ENCODE results near the gene KIAA2012.

Gene KIAA2012

DNA sequence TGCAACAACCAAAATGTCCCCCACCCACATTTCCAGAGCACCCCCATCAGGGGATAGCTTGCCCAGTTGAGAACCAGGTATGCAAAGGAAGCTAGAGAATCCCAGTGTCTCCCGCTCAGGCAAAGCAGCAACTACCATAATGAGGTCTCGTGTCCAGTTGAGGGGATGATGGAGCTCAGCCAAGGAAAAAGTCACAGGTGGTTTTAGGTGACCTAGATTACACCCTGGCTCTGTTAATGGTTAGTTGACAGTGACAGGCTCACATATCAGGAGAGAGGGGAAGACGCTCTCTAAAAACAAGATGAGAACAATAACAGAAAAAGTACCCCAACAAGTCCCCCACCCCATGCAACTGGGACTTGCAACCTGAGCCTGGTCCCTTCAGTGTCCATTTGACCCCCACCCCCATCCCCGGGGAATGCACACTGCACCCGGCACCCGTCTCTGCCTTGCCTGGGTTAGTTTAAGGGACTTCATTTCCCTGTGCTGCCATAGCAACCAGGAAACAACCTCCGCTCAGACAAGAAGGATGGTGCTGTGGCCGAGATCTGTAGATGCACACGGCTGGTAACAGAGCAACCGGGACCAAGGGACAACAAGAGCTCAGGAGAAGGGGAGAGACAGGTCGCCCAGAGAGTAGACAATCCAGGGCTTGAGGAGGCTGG, at the start of gene KIAA2012:
KIAA2012 (plus strand) TSS at position 519 of the 665 bp plus-strand sequence. CDS start 373 bp downstream, outside the sequence.
- peak; percentile 50 for DNase-seq (ENCODE audit: low spot score)

DNA sequence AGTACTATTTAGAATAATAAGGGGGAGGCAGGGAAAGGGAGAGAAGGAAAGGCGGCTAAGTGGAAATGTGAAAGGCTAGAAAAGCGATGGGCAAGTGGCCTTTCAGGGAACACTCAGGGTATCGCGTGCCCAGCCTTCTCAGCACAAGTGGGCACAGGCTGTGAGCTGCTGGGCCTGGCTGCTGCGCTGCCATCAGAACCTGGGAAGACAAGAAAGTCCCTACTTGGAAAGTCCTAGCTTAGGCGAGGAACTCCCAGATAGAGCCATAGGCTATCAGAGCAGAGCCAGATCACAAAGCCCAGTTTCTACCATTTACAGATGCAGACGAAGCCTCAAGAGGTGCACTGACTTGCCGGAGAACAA, 49.2 kb upstream of the KIAA2012 start:
- no peak for DNase-seq (ENCODE audit: low spot score)

DNA sequence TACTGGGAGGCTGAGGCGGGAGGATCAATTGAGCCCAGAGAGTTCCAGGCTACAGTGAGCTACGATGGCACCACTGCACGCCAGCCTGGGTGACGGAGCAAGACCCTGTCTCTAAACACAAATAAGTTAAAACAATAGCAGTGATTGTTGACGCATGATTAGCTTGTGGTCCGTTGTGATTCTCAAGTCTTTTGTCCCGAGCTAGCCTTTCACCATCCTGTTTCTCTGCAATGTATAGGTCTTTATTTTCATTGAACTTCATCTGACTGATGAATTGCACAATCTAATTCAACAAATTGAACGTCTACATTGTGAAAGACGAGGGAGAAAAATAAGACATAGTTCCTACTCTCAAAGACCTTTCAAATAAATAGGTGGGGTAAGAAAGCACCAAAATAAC, 48.2 kb upstream of the KIAA2012 start:
- no peak for DNase-seq (ENCODE audit: low spot score)

DNA sequence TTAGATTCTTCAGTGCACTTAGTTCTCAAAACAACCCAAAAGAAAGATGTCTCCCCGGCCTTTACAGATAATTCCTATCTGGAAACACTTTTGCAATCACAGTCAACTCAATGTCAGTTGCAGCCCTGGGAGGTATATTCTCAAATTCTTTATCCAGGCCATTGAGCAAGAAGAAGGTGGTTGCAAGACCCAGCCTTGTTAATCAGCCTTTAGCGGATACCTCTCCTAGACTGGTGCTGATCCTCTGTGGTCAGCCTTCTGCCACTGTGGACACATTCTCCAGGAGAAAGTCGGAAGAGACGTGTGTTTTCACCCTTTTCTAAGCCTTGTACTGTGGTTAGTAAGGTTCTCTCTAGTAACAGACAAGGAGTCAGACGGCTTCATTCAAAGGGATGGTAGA, 47.2 kb upstream of the KIAA2012 start:
- no peak for DNase-seq (ENCODE audit: low spot score)

- DNase-seq (ENCODE audit: low spot score): no peak
Measured at GRCh38 chr2:202026507-202026906, 46.5 kb upstream of the KIAA2012 start.

DNA sequence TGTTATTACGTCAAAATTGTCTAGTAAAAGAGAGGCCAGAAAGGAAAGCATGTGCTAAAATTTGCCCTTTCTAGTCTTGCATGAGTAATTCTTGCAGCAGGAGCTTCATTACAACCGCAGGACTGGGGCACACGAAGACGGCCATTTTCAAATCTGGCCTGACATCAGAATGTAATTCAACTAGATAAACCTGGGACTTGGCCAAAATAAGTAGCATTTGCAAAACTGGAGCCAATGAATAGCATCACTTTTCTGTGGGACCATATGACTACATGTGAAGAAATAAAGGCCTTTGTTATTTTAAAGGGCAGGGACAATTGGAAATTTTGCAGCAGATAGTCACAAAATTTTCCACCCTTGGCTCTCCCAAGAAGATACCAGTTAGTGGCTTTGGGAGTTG, 42.4 kb upstream of the KIAA2012 start:
- DNase-seq (ENCODE audit: low spot score): no peak

DNA sequence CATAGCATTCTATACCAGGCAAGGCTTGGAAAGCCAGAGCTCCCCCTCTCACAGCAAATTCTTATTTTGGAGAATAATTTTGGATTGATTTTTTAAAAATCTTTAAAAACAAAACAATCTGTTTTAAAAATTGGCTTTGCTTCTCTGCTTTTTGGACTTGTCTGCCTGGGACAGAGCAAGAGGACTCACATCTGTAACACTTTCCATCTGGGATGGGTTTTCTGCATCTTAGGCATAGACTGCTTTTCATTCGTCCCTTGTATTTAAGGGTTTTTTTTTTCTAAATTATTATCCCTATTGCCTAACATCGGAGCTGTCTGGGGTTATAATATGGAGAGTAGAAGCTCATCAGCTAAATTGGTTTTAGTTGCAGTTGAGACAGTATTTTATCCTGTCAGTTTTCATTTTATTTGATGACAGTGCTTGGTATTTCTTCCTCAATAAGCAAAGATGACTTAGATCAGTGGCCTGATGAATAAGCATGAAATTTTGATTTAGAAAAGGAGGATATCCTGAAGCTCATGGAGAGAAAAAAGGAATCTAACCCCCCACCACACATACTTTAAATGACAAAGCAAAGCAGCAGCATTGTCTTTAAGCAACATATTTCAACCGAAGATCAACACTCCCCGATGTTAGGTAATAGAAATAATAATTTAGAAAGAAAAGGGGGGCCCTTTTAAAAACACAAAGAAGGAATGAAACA, 41.7 kb upstream of the KIAA2012 start:
- DNase-seq (ENCODE audit: low spot score): no peak

DNA sequence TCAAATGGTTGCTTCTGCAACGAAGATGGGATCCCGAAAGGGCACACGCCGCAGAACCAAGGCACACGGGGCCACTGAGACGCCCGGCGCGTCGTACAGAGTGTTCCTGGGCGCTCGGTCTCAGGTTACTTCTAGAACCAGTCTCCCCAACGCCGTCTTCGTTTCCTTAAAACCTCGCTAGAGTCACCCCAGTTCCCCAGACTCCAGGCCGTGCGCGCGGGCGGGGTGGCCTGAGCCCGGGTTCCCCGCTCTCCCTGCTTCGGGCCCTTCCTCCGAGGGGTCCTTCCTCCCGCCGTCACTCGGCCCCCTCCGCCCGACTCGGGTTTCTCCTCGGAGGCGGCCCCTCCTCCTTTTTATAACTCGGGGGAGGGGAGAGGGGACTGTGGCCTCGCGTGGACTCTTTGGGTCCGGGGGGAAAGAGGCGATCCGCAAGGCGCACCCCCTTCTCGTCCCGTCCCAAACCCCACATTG, 40.2 kb upstream of the KIAA2012 start:
- peak; percentile 8 for DNase-seq (ENCODE audit: low spot score)

DNA sequence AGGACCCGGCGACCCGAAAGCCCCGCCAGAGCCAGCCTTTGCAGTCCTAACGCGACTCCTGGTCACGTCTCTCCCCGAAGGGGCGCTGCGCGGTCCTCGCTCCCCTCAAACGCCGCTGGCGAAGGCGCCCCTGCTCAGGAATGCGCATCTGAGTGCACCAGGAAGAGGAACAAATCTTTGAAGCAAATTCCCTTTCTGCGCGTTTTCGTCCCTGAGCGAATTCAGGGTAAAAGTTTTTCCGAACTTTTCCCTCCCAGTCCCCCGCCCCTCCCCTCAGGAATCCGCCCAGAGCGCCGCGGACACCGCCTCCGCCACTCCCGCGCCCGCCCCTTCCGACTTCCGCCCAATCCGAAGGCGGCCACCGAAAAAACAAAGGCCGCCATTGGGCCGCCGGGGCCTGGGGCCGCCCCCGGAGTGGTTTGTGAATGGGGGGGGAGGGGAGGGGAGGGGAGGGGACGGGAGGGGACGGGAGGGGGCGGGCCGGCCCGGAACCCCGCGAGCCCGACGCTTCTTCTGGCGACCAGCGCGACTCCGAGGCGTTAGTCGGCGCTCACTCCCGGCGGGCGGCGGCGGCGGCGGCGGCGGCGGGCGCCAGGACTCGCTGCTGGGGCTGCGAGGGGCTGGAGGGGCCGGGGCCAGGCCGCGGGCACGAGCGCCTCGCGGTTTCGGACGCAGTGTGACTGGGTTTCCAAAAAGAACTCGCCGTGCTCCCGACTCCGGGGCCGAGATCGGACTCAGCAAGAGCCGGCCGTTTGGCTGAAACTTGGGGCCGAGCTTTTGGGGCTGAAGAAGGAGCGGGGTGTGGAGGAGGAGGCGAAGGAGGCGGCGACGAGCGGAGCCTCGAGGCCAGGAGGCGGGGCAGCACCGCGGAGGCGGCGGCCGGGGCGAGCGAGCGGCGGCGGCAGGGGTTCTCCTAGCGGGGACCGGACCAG, 39.5 kb upstream of the KIAA2012 start, which contains the start of gene FZD7:
FZD7 (plus strand) TSS at position 539 of the 932 bp plus-strand sequence. CDS start 793 bp downstream, outside the sequence.
- peak; percentile 84 for DNase-seq (ENCODE audit: low spot score)

DNA sequence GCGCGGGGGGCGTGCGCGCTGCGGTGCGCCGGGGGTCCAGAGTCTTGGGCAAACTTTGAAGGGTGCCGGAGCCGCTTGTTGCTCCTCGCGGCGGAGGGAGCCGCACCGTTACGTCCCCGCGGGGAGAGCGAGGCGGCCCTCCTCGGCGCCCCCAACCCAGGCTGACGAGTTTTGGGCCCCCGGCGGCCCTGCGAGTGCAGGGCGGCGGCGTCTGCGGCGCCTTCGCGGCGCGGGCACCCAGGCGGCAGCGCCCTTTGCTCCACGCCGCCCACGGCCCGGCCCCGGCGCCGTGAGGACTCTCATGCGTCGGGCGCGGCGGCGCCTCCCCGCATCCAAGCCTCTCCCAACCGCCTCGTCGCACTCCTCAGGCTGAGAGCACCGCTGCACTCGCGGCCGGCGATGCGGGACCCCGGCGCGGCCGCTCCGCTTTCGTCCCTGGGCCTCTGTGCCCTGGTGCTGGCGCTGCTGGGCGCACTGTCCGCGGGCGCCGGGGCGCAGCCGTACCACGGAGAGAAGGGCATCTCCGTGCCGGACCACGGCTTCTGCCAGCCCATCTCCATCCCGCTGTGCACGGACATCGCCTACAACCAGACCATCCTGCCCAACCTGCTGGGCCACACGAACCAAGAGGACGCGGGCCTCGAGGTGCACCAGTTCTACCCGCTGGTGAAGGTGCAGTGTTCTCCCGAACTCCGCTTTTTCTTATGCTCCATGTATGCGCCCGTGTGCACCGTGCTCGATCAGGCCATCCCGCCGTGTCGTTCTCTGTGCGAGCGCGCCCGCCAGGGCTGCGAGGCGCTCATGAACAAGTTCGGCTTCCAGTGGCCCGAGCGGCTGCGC, 38.6 kb upstream of the KIAA2012 start:
- peak; percentile 11 for DNase-seq (ENCODE audit: low spot score)

GRCh38 chr2:202035089-202035940, 37.7 kb upstream of the KIAA2012 start:
- peak; percentile 61 for DNase-seq (ENCODE audit: low spot score)

DNA sequence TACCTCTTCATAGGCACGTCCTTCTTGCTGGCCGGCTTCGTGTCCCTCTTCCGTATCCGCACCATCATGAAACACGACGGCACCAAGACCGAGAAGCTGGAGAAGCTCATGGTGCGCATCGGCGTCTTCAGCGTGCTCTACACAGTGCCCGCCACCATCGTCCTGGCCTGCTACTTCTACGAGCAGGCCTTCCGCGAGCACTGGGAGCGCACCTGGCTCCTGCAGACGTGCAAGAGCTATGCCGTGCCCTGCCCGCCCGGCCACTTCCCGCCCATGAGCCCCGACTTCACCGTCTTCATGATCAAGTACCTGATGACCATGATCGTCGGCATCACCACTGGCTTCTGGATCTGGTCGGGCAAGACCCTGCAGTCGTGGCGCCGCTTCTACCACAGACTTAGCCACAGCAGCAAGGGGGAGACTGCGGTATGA, 37.1 kb upstream of the KIAA2012 start:
- no peak for DNase-seq (ENCODE audit: low spot score)

- no peak for DNase-seq (ENCODE audit: low spot score)
Measured at GRCh38 chr2:202036601-202037037, 36.4 kb upstream of the KIAA2012 start.

DNA sequence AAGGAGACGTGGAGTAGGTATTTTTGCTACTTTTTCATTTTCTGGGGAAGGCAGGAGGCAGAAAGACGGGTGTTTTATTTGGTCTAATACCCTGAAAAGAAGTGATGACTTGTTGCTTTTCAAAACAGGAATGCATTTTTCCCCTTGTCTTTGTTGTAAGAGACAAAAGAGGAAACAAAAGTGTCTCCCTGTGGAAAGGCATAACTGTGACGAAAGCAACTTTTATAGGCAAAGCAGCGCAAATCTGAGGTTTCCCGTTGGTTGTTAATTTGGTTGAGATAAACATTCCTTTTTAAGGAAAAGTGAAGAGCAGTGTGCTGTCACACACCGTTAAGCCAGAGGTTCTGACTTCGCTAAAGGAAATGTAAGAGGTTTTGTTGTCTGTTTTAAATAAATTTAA, 36.0 kb upstream of the KIAA2012 start:
- DNase-seq (ENCODE audit: low spot score): no peak

DNA sequence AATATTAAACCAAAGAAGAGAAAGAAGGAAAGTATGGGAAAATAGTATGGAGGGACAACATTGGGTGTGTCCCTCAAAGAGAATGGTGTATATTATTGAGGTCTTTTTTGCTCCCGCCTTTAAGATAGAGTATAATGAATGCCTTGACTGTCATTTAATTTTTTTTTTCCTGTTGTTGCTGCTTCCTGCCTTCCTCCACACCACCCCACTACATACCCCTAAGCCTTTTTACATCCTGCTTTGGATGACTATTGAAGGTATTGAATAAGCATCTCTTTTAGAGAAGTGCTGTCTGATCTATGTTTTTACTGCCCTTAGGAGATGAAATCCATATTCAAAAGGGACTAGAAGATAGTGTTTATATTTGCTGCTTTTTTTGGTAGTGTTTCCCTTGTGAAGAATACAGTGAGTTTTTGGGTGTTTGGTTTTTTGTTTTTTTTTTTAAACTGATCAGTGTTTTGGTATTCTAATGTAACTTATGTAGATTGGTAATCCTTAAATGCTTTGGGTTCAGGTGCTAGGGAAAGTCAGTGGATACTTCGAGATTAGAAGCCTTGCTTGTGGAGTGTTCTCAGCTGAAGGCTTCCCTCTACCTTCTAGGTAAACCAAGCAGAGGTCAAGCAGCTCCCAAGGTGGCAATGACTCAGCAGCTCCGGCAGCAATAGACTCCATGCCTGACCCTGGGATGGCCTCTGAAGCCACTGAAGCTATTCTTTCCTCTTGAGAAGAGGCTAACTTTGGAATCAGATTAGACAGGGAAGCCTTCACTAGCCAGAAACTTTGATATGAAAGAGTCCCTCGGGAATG, 34.4 kb upstream of the KIAA2012 start:
- no peak for DNase-seq (ENCODE audit: low spot score)

- DNase-seq (ENCODE audit: low spot score): no peak
Measured at GRCh38 chr2:202039278-202040078, 33.6 kb upstream of the KIAA2012 start.

DNA sequence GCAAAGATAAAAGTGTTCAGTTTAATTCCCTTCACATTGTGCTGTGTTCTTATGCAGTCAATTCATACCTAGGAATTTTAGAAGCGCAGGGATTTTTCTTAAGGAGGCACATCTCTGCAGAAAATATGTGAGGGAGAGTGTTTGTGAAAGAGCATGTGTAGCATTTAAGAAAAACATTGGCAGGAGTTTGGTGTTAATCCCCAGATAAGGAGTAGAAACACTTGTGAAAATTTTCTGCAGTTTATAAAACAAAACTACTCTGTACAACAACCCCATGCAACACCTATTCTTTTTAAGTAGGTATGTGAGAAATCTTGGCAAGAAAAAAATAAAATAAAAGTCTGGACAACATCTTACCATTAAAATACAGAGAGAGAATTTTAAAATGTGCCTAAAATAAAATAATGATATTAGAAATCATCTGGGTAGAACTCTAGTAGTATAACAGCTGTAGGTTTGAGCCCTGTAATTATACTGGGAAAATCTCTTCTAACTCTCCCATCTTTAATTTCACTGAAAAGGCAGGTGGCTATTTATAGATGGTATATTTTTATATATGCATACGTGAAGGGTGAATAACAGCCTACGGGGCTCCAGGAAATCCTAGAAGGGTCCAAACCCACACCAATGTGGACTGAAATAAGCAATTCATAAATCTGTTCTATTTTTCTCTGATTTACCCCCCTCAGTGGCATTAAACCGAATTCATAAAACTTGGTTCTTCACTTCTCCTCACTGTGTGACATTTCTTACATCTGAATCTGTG, 32.8 kb upstream of the KIAA2012 start:
- no peak for DNase-seq (ENCODE audit: low spot score)

DNA sequence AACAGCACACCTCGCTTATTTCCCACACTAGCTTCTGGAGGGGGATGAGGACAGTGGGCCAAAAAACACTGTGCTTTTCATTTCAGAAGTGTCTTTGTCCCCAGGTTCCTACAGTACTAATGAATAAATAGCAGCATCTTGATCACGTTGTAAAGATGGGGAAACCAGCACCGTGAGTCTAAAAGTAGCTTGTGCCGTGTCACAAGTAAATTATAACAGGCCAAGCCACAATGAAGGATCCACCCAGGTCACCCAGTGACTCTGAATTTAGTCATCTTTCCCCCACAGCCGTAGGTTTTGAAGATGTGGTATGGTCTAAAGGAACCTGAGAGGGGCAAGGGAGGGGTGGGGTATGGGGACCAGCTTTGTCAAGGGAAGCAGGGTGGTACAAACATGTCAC, 30.6 kb upstream of the KIAA2012 start:
- DNase-seq (ENCODE audit: low spot score): no peak

Data from Ammon's horn (tissue), 1 donor.